Activated T-cell treated with anti-CD3 and anti-CD28 coated beads, Interleukin-2, amount 50 U/mL, for 1 hour (primary cell): Measurements from ENCODE around the gene NOTCH2.
"Not testable (repeated sequence)": the region's sequence is repeated elsewhere in the genome, so short reads cannot be mapped to it uniquely, and the experiment has no call there.

ENCODE experiments used
- DNase-seq: peaks from one replicate; pipeline ENCODE4 v3.0.0-alpha.2; 2020

NOTCH2 gene

GRCh38 chr1:120069067-120069919 lies at the start of gene NOTCH2:
TSS of gene NOTCH2 (minus strand) at chr1:120069662. CDS start at chr1:120069406, 256 bp downstream.
- peak; percentile 80 for DNase-seq

- DNase-seq = not testable (repeated sequence)
Observed at GRCh38 chr1:120117371-120118177, 48.1 kb upstream of the NOTCH2 start.

- not testable (repeated sequence) for DNase-seq
Observed at GRCh38 chr1:120116094-120116493, 46.6 kb upstream of the NOTCH2 start.

- not testable (repeated sequence) for DNase-seq
Observed at GRCh38 chr1:120113134-120113533, 43.7 kb upstream of the NOTCH2 start.

- DNase-seq = not testable (repeated sequence)
Observed at GRCh38 chr1:120112212-120112611, 42.8 kb upstream of the NOTCH2 start.

GRCh38 chr1:120111771-120112170 lies 42.3 kb upstream of the NOTCH2 start:
- not testable (repeated sequence) for DNase-seq

GRCh38 chr1:120111008-120111407 lies 41.5 kb upstream of the NOTCH2 start:
- not testable (repeated sequence) for DNase-seq

- not testable (repeated sequence) for DNase-seq
Observed at GRCh38 chr1:120109656-120110055, 40.2 kb upstream of the NOTCH2 start.

GRCh38 chr1:120109180-120109579 lies 39.7 kb upstream of the NOTCH2 start:
- DNase-seq = not testable (repeated sequence)

- not testable (repeated sequence) for DNase-seq
Observed at GRCh38 chr1:120105288-120105687, 35.8 kb upstream of the NOTCH2 start.

- DNase-seq = not testable (repeated sequence)
Observed at GRCh38 chr1:120103768-120104167, 34.3 kb upstream of the NOTCH2 start.

- not testable (repeated sequence) for DNase-seq
Observed at GRCh38 chr1:120101593-120101992, 32.1 kb upstream of the NOTCH2 start.

- DNase-seq = not testable (repeated sequence)
Observed at GRCh38 chr1:120100590-120100989, 31.1 kb upstream of the NOTCH2 start.

- DNase-seq = not testable (repeated sequence)
Observed at GRCh38 chr1:120098986-120099759, 29.7 kb upstream of the NOTCH2 start.

- DNase-seq = not testable (repeated sequence)
Observed at GRCh38 chr1:120096981-120097545, 27.6 kb upstream of the NOTCH2 start.

- not testable (repeated sequence) for DNase-seq
Observed at GRCh38 chr1:120093548-120094181, 24.2 kb upstream of the NOTCH2 start.

- not testable (repeated sequence) for DNase-seq
Observed at GRCh38 chr1:120092232-120093218, 23.1 kb upstream of the NOTCH2 start.

- DNase-seq = not testable (repeated sequence)
Observed at GRCh38 chr1:120090830-120091229, 21.4 kb upstream of the NOTCH2 start.

GRCh38 chr1:120087959-120088358 lies 18.5 kb upstream of the NOTCH2 start:
- not testable (repeated sequence) for DNase-seq

- not testable (repeated sequence) for DNase-seq
Observed at GRCh38 chr1:120069920-120070214, 405 bp upstream of the NOTCH2 start.

GRCh38 chr1:120068683-120069066 lies 787 bp downstream of the NOTCH2 start:
- peak; percentile 22 for DNase-seq
